ENCODE results near the gene EML4. TPM values are rescaled to one million over a fixed set of nuclear protein-coding genes. Genes with fewer than 3 reads are reported as not detected.
"Not testable (repeated sequence)": the region's sequence is repeated elsewhere in the genome, so short reads cannot be mapped to it uniquely, and the experiment has no call there.

EML4 gene
- total RNA-seq, 4 donors from 2014 or later = 20.8 to 29.8 (median 25.3) TPM

- H3K27ac ChIP-seq = no peak overlapping the region
- DNase-seq (ENCODE audit: low spot score in 2 of 2) = no peak
- peaks cover 0 to 6% (median 0%) of the 10 kb centered on the region in 4 donors for H3K4me1 ChIP-seq
- no peaks in the 10 kb centered on the region for H3K27me3 ChIP-seq
- H3K9me3 ChIP-seq = no peaks in the 10 kb centered on the region
- H3K36me3 ChIP-seq = no peaks in the 10 kb centered on the region
- WGBS, 2 donors = 98 to 100% methylated on average over 4 of the region's 4 CpGs
- TF ChIP-seq POLR2A (IDR thresholded peaks at IDR 0.05) = no peak
- no peak for TF ChIP-seq EP300 (IDR thresholded peaks at IDR 0.05)
- TF ChIP-seq CTCF (IDR thresholded peaks at IDR 0.05) = no peak
- no peak overlapping the region for H3K4me3 ChIP-seq
These were observed 97.1 kb downstream of the EML4 start for GRCh38 chr2:42266236-42266635.

GRCh38 chr2:42267530-42267929 is 98.4 kb downstream of the EML4 start:
- WGBS, 2 donors = 97 to 100% methylated on average over 1 of the region's 1 CpG
- no peaks in the 10 kb centered on the region for H3K9me3 ChIP-seq
- TF ChIP-seq EP300 (IDR thresholded peaks at IDR 0.05) = no peak
- no peak for TF ChIP-seq CTCF (IDR thresholded peaks at IDR 0.05)
- H3K27me3 ChIP-seq = no peaks in the 10 kb centered on the region
- no peak for DNase-seq (ENCODE audit: low spot score in 2 of 2)
- no peak overlapping the region for H3K27ac ChIP-seq
- H3K36me3 ChIP-seq = no peaks in the 10 kb centered on the region
- H3K4me3 ChIP-seq = no peak overlapping the region
- H3K4me1 ChIP-seq = peaks cover 0 to 6% (median 0%) of the 10 kb centered on the region in 4 donors

GRCh38 chr2:42268528-42269151 is 99.5 kb downstream of the EML4 start:
- Histone ChIP-seq H3K4me3 (no peak overlapping the region), H3K27ac (no peak overlapping the region), H3K4me1 (peaks cover 0 to 6% (median 0%) of the 10 kb centered on the region in 4 donors), H3K9me3 (no peaks in the 10 kb centered on the region), H3K36me3 (no peaks in the 10 kb centered on the region), H3K27me3 (no peaks in the 10 kb centered on the region)
- DNase-seq (ENCODE audit: low spot score in 2 of 2) = no peak
- TF ChIP-seq EP300 (IDR thresholded peaks at IDR 0.05) (no peak), CTCF (IDR thresholded peaks at IDR 0.05) (no peak)
- 91 to 92% methylated on average over 5 of the region's 5 CpGs for WGBS, 2 donors

GRCh38 chr2:42270757-42271156 is 101.6 kb downstream of the EML4 start:
- 93 to 95% methylated on average over 5 of the region's 5 CpGs for WGBS, 2 donors
- H3K27ac ChIP-seq = no peak overlapping the region

GRCh38 chr2:42271246-42271645 is 102.1 kb downstream of the EML4 start:
- H3K36me3 ChIP-seq; H3K4me1 ChIP-seq; H3K27ac ChIP-seq; H3K27me3 ChIP-seq; DNase-seq (ENCODE audit: low spot score in 2 of 2); H3K4me3 ChIP-seq; H3K9me3 ChIP-seq: not testable (repeated sequence)
- WGBS, 2 donors = 63 to 71% methylated on average over 5 of the region's 5 CpGs

More at GRCh38 chr2:42270757-42271156, 101.6 kb downstream of the EML4 start:
- no peaks in the 10 kb centered on the region for H3K9me3 ChIP-seq
- TF ChIP-seq EP300 (IDR thresholded peaks at IDR 0.05) = no peak
- no peak for TF ChIP-seq POLR2A (IDR thresholded peaks at IDR 0.05)
- no peak for TF ChIP-seq CTCF (IDR thresholded peaks at IDR 0.05)
- H3K4me3 ChIP-seq = no peak overlapping the region
- no peaks in the 10 kb centered on the region for H3K27me3 ChIP-seq
- H3K36me3 ChIP-seq = no peaks in the 10 kb centered on the region
- peaks cover 0 to 6% (median 0%) of the 10 kb centered on the region in 4 donors for H3K4me1 ChIP-seq
- no peak for DNase-seq (ENCODE audit: low spot score in 2 of 2)

GRCh38 chr2:42274863-42275262 is 105.7 kb downstream of the EML4 start:
- TF ChIP-seq EP300 (IDR thresholded peaks at IDR 0.05) (no peak), POLR2A (IDR thresholded peaks at IDR 0.05) (no peak), CTCF (IDR thresholded peaks at IDR 0.05) (no peak)
- 82 to 86% methylated on average over 2 of the region's 2 CpGs for WGBS, 2 donors

More at GRCh38 chr2:42274863-42275262, 105.7 kb downstream of the EML4 start:
- no peak for DNase-seq (ENCODE audit: low spot score in 2 of 2)
- H3K4me1 ChIP-seq = peaks cover 0 to 6% (median 0%) of the 10 kb centered on the region in 4 donors
- no peaks in the 10 kb centered on the region for H3K27me3 ChIP-seq
- no peaks in the 10 kb centered on the region for H3K9me3 ChIP-seq
- no peak overlapping the region for H3K27ac ChIP-seq
- peaks cover 0 to 5% (median 0%) of the 10 kb centered on the region in 3 donors for H3K36me3 ChIP-seq
- no peak overlapping the region for H3K4me3 ChIP-seq

All from tibial nerve (tissue), 4 donors.